Activated naive CD4-positive, alpha-beta T cell treated with anti-CD3 and anti-CD28 coated beads for 36 hours (primary cell): ENCODE measurements around the gene RNASE13. TPM values are rescaled to one million over a fixed set of nuclear protein-coding genes. Genes with fewer than 3 reads are reported as not detected.

Source experiments
- CTCF ChIA-PET: fragments of 350-600 bp; sonication (Branson Sonifier 250); formaldehyde crosslinking; loops from one replicate; lab custom pipeline; 2021; ENCODE audit warnings: antibody characterized with exemption; lab: Charles Lee
- DNase-seq: peaks from one replicate; pipeline ENCODE4 v3.0.0-alpha.2; 2020
- H3K27ac Mint-ChIP-seq: one replicate; pipeline ENCODE4 v1.8.0; 2021; ENCODE audit warnings: mild to moderate bottlenecking, mixed read lengths
- H3K27me3 Mint-ChIP-seq: one replicate; pipeline ENCODE4 v1.8.0; 2021; ENCODE audit warnings: low read depth, mixed read lengths
- H3K36me3 Mint-ChIP-seq: one replicate; pipeline ENCODE4 v1.8.0; 2021; ENCODE audit warnings: low read depth, mixed read lengths
- H3K4me1 Mint-ChIP-seq: one replicate; pipeline ENCODE4 v1.8.0; 2021; ENCODE audit warnings: low read depth, mixed read lengths
- H3K4me3 Mint-ChIP-seq: one replicate; pipeline ENCODE4 v1.8.0; 2021; ENCODE audit warnings: mild to moderate bottlenecking, moderate library complexity, mixed read lengths
- H3K9me3 Mint-ChIP-seq: one replicate; pipeline ENCODE4 v1.8.0; 2021; ENCODE audit warnings: mixed read lengths
- intact Hi-C: fragments of 100-400 bp; cut with micrococcal nuclease; formaldehyde crosslinking; loops from one replicate; pipeline ENCODE4 v1.15.1; 2023
- total RNA-seq, 2 experiments: library from RNA; stranded (reverse); gene quantifications; one replicate each; pipeline ENCODE4 v1.2.3, GENCODE V29; 2021

The RNASE13 gene, protein sequence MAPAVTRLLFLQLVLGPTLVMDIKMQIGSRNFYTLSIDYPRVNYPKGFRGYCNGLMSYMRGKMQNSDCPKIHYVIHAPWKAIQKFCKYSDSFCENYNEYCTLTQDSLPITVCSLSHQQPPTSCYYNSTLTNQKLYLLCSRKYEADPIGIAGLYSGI
- not detected for total RNA-seq

DNA sequence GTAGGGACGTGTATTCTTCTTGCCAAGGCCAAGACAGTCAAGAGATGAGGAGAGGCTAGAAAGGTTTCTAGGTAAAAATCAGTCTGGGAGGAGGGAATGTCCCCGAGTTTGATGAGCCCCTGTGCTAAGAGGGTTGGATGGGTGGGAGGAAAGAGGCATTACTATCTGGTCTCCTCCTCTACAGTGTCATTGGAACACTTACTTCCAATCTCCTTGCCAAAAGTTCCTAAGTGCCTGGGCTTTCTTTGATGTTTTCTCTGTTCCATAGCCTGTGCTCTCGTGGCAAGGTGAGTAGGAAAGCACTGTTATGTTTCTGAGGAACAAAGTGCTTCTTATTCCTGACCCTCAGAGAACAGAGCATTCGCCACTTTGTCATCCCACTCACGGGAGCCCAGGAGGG, at the start of gene RNASE13:
TSS of gene RNASE13 (minus strand) at position 101 of the 400 bp plus-strand sequence. CDS start 519 bp downstream, outside the sequence.
- Mint-ChIP-seq H3K27me3 (no peaks in the 10 kb centered on the region), H3K4me3 (no peak within 1 kb of the TSS), H3K9me3 (no peaks in the 10 kb centered on the region), H3K4me1 (no peaks in the 10 kb centered on the region), H3K36me3 (no peaks in the 10 kb centered on the region), H3K27ac (no peak within 1 kb of the TSS)
- intact Hi-C loops = no loop called here
- CTCF ChIA-PET = interaction anchor here (0.6 to 7.4 kb wide), 4 partner anchors 21 to 70 kb away, joined by 4 to 68 read pairs (median 4); no protein-coding TSS in a partner anchor
- no peak for DNase-seq

DNA sequence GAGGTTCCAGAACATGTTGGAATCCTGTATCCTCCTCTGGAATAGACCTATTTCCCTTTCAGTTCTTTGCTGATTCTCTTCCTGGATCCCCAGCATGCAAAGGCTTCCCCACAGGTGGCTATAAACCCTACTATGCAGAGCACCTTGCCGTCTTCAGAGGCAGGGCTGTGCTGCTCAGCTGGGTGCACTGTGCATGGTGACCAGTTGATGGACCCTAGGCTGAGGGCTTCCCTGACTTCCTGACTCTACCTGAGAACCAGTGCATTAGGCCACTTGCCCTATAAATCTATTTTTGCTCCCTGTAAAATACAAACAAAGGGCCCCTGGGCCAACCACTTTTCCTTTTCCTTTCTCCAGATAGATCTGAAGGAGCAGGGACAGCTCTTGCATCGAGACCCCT, 49.8 kb upstream of the RNASE13 start:
- peaks cover 13% of the 10 kb centered on the region for H3K4me1 Mint-ChIP-seq
- intact Hi-C loops = no loop called here
- no peak overlapping the region for H3K27ac Mint-ChIP-seq
- DNase-seq = no peak
- no peaks in the 10 kb centered on the region for H3K36me3 Mint-ChIP-seq
- H3K4me3 Mint-ChIP-seq = no peak overlapping the region
- H3K27me3 Mint-ChIP-seq = no peaks in the 10 kb centered on the region
- H3K9me3 Mint-ChIP-seq = no peaks in the 10 kb centered on the region
- CTCF ChIA-PET = interaction anchor here (1.5 to 8.6 kb wide), 5 partner anchors 8 to 69 kb away, joined by 6 to 60 read pairs (median 13); partner anchors contain the start of gene ARHGEF40

- H3K36me3 Mint-ChIP-seq = no peaks in the 10 kb centered on the region
Measured at GRCh38 chr14:21083565-21084325, 49.1 kb upstream of the RNASE13 start.

GRCh38 chr14:21081521-21082142, 47.0 kb upstream of the RNASE13 start:
- H3K27ac Mint-ChIP-seq = no peak overlapping the region
- H3K4me3 Mint-ChIP-seq = no peak overlapping the region
- CTCF ChIA-PET = interaction anchor here (1.0 to 3.2 kb wide), 3 partner anchors 8 to 23 kb away, joined by 4 to 18 read pairs (median 4); no protein-coding TSS in a partner anchor
- intact Hi-C loops = no loop called here
- H3K36me3 Mint-ChIP-seq = no peaks in the 10 kb centered on the region
- no peaks in the 10 kb centered on the region for H3K27me3 Mint-ChIP-seq
- H3K9me3 Mint-ChIP-seq = no peaks in the 10 kb centered on the region
- peaks cover 2% of the 10 kb centered on the region for H3K4me1 Mint-ChIP-seq
- no peak for DNase-seq

More at GRCh38 chr14:21083565-21084325, 49.1 kb upstream of the RNASE13 start:
- Mint-ChIP-seq H3K27me3 (no peaks in the 10 kb centered on the region), H3K4me1 (peaks cover 13% of the 10 kb centered on the region), H3K9me3 (no peaks in the 10 kb centered on the region), H3K27ac (no peak overlapping the region), H3K4me3 (no peak overlapping the region)
- intact Hi-C loops = no loop called here
- CTCF ChIA-PET = interaction anchor here (0.6 to 8.6 kb wide), 7 partner anchors 9 to 112 kb away, joined by 3 to 60 read pairs (median 6); partner anchors contain the start of gene ARHGEF40
- no peak for DNase-seq

GRCh38 chr14:21078726-21079125, 44.1 kb upstream of the RNASE13 start:
- Mint-ChIP-seq H3K27ac (no peak overlapping the region), H3K4me1 (no peaks in the 10 kb centered on the region), H3K9me3 (no peaks in the 10 kb centered on the region), H3K27me3 (no peaks in the 10 kb centered on the region), H3K4me3 (no peak overlapping the region), H3K36me3 (no peaks in the 10 kb centered on the region)
- intact Hi-C loops = no loop called here
- CTCF ChIA-PET = interaction anchor here (2.4 to 2.9 kb wide), 3 partner anchors 11 to 64 kb away, joined by 9 to 10 read pairs (median 10); no protein-coding TSS in a partner anchor
- DNase-seq = no peak

- Mint-ChIP-seq H3K36me3 (no peaks in the 10 kb centered on the region), H3K27ac (no peak overlapping the region), H3K27me3 (peaks cover 4% of the 10 kb centered on the region), H3K4me3 (no peak overlapping the region), H3K4me1 (no peaks in the 10 kb centered on the region), H3K9me3 (no peaks in the 10 kb centered on the region)
- no peak for DNase-seq
- intact Hi-C loops = no loop called here
- CTCF ChIA-PET = interaction anchor here (1.1 to 2.9 kb wide), 4 partner anchors 10 to 63 kb away, joined by 3 to 10 read pairs (median 10); no protein-coding TSS in a partner anchor
Measured at GRCh38 chr14:21078287-21078686, 43.7 kb upstream of the RNASE13 start.

DNA sequence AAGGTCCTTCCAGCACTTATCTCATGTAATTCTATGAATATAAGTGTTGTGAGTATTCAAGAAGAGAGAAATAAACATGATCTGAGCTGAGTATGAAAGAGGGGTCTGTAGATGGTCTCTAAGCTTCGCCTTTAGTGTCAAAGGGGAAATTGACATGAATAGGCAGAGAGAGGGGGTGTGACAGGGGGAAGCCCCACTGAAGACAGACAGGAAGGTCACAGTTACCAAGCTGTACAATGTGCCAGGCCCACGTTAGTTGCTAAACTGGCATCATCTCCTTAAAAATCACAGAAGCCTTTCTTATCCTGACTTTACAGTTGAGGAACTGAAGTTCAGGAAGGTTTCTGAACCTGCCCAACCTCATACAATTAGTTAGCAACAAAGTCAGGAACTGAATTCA, 43.1 kb upstream of the RNASE13 start:
- Mint-ChIP-seq H3K36me3 (no peaks in the 10 kb centered on the region), H3K27ac (no peak overlapping the region), H3K4me3 (no peak overlapping the region), H3K9me3 (no peaks in the 10 kb centered on the region), H3K27me3 (peaks cover 5% of the 10 kb centered on the region), H3K4me1 (no peaks in the 10 kb centered on the region)
- intact Hi-C loops = no loop called here
- CTCF ChIA-PET = interaction anchor here (1.1 to 2.9 kb wide), 4 partner anchors 9 to 63 kb away, joined by 3 to 10 read pairs (median 10); no protein-coding TSS in a partner anchor
- DNase-seq = no peak

DNA sequence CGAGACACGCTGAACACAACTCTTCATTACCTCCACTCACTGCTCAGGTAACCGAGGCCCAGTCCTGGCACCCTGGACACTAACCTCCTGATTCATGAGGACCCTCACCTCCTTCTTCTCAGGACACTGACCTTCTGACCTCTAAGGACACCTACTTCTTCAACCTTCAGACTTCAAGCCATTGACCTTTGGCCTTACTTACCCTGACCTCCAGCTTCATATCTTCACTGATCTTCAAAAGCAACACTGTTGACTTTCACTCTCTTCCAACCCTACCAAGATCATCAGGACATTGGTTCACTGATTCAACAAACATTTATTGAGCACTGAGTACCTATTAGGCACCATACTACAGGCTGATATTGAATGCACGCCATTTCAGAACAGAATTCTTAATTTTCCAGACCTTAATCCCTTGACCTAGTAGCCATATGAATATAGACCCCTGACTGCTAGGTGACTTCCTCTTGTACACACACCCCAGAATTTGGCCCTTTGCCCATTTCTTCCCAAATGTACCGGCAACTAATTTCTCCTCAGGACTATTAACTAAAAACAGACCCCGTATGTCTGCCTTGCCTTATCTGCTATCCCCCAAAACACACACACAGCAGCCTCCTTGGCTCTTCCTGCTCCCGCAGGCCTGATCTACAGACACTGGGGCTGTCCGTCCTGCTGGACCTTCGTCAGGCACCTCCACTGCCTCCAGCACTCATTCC, 41.3 kb upstream of the RNASE13 start:
- Mint-ChIP-seq H3K4me1 (peaks cover 8% of the 10 kb centered on the region), H3K36me3 (no peaks in the 10 kb centered on the region), H3K27me3 (peaks cover 22% of the 10 kb centered on the region), H3K27ac (no peak overlapping the region), H3K4me3 (no peak overlapping the region), H3K9me3 (no peaks in the 10 kb centered on the region)
- intact Hi-C loops = no loop called here
- no peak for DNase-seq
- CTCF ChIA-PET = interaction anchor here (2.8 to 5.8 kb wide), 2 partner anchors 11 to 17 kb away, joined by 15 to 60 read pairs; no protein-coding TSS in a partner anchor

DNA sequence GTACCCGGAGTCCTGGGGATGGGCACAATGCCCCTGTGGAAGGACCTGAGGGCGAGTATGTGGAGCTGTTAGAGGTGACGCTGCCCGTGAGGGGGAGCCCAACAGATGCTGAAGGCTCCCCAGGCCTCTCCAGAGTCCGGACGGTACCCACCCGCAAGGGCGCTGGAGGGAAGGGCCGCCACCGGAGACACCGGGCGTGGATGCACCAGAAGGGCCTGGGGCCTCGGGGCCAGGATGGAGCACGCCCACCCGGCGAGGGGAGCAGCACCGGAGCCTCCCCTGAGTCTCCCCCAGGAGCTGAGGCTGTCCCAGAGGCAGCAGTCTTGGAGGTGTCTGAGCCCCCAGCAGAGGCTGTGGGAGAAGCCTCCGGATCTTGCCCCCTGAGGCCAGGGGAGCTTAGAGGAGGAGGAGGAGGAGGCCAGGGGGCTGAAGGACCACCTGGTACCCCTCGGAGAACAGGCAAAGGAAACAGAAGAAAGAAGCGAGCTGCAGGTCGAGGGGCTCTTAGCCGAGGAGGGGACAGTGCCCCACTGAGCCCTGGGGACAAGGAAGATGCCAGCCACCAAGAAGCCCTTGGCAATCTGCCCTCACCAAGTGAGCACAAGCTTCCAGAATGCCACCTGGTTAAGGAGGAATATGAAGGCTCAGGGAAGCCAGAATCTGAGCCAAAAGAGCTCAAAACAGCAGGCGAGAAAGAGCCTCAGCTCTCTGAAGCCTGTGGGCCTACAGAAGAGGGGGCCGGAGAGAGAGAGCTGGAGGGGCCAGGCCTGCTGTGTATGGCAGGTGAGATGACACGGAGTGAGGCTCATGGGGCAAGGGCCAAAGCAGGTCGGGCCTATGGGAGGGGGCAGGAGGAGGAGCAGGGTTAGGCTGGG, 40.0 kb upstream of the RNASE13 start:
- no peaks in the 10 kb centered on the region for H3K36me3 Mint-ChIP-seq
- no peak overlapping the region for H3K27ac Mint-ChIP-seq
- H3K9me3 Mint-ChIP-seq = no peaks in the 10 kb centered on the region
- intact Hi-C loops = no loop called here
- H3K4me1 Mint-ChIP-seq = peaks cover 16% of the 10 kb centered on the region
- CTCF ChIA-PET = interaction anchor here (0.6 to 5.8 kb wide), 4 partner anchors 12 to 69 kb away, joined by 4 to 60 read pairs (median 10); no protein-coding TSS in a partner anchor
- peaks cover 31% of the 10 kb centered on the region for H3K27me3 Mint-ChIP-seq
- no peak overlapping the region for H3K4me3 Mint-ChIP-seq
- no peak for DNase-seq

- CTCF ChIA-PET = interaction anchor here (0.6 to 5.8 kb wide), 4 partner anchors 13 to 68 kb away, joined by 3 to 60 read pairs (median 10); no protein-coding TSS in a partner anchor
- Mint-ChIP-seq H3K27me3 (peaks cover 39% of the 10 kb centered on the region), H3K4me3 (no peak overlapping the region), H3K36me3 (no peaks in the 10 kb centered on the region), H3K9me3 (no peaks in the 10 kb centered on the region), H3K4me1 (peaks cover 23% of the 10 kb centered on the region), H3K27ac (no peak overlapping the region)
- intact Hi-C loops = no loop called here
- DNase-seq = no peak
Measured at GRCh38 chr14:21073921-21074320, 39.3 kb upstream of the RNASE13 start.
